Colonic mucosa (tissue), 4 donors: ENCODE data around the gene EEF2KMT. TPM values are rescaled to one million over a fixed set of nuclear protein-coding genes. Genes with fewer than 3 reads are reported as not detected.

ENCODE experiments used
- DNase-seq: peaks from one replicate; pipeline ENCODE4 v3.0.0-alpha.2; 2020
- H3K27ac ChIP-seq: fragments of 200-600 bp; one replicate; pipeline ENCODE4 v1.8.0; 2021
- H3K27me3 ChIP-seq: fragments of 200-600 bp; one replicate; pipeline ENCODE4 v1.8.0; 2021
- H3K36me3 ChIP-seq: fragments of 200-600 bp; one replicate; pipeline ENCODE4 v1.8.0; 2021
- H3K4me1 ChIP-seq: fragments of 200-600 bp; one replicate; pipeline ENCODE4 v1.8.0; 2021; ENCODE audit warnings: mild to moderate bottlenecking
- H3K4me3 ChIP-seq: fragments of 200-600 bp; one replicate; pipeline ENCODE4 v1.8.0; 2021
- H3K9ac ChIP-seq, 2 donors: one replicate each; pipeline ENCODE4 v1.7.0; 2013; ENCODE audit warnings: control low read depth in 2 of 2, low read depth in 2 of 2, low read length in 2 of 2
- H3K9me3 ChIP-seq: fragments of 200-600 bp; one replicate; pipeline ENCODE4 v1.8.0; 2021
- intact Hi-C: fragments of 100-400 bp; cut with DNase I; formaldehyde crosslinking; loops from one replicate; pipeline ENCODE4 v1.14.1; 2022
- total RNA-seq, 2 donors: library from RNA; stranded (reverse); fragmentation: NEBNext Ultra II Directional in 1 of 2; extraction: Animal tissue kit (Norgen Biotek cat#: 25700) in 1 of 2; gene quantifications; one replicate each; pipeline ENCODE4 v1.2.1, GENCODE V29; 2021
- TF ChIP-seq, protein P1 (sequence below): fragments of 200-600 bp; IDR thresholded peaks from one replicate; pipeline ENCODE4 v1.8.0; 2022; ENCODE audit warnings: antibody characterized with exemption, mild to moderate bottlenecking
- donor health status: healthy.
- donor health status: DM: no; HTN: no; CAD: no.
- donor health status: DM: no; HTN: no; CAD: no.

Gene EEF2KMT
- total RNA-seq, 2 donors from 2014 or later: 7.4 to 16.2 TPM

GRCh38 chr16:5035909-5036227 lies 61.7 kb downstream of the EEF2KMT start:
- Histone ChIP-seq H3K27ac (no peak overlapping the region), H3K9me3 (no peaks in the 10 kb centered on the region), H3K9ac (no peak overlapping the region), H3K27me3 (no peaks in the 10 kb centered on the region), H3K4me1 (peaks cover 7% of the 10 kb centered on the region), H3K4me3 (no peak overlapping the region), H3K36me3 (no peaks in the 10 kb centered on the region)
- TF ChIP-seq, protein P1, sequence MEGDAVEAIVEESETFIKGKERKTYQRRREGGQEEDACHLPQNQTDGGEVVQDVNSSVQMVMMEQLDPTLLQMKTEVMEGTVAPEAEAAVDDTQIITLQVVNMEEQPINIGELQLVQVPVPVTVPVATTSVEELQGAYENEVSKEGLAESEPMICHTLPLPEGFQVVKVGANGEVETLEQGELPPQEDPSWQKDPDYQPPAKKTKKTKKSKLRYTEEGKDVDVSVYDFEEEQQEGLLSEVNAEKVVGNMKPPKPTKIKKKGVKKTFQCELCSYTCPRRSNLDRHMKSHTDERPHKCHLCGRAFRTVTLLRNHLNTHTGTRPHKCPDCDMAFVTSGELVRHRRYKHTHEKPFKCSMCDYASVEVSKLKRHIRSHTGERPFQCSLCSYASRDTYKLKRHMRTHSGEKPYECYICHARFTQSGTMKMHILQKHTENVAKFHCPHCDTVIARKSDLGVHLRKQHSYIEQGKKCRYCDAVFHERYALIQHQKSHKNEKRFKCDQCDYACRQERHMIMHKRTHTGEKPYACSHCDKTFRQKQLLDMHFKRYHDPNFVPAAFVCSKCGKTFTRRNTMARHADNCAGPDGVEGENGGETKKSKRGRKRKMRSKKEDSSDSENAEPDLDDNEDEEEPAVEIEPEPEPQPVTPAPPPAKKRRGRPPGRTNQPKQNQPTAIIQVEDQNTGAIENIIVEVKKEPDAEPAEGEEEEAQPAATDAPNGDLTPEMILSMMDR: no peak
- no peak for DNase-seq
- intact Hi-C loops: no loop called here

Other genes with a start within 250 kb of the EEF2KMT start
- 10 to 100 TPM; 11.5 to 14.1 TPM for gene PPL, start 160.6 kb downstream of the EEF2KMT start, total RNA-seq
- 1 to 10 TPM in 1 of 2 donors, under 1 TPM in 1; 0.59 to 1.8 TPM for gene SEC14L5, start 139.5 kb downstream of the EEF2KMT start, total RNA-seq
- gene NAGPA, start 63.9 kb downstream of the EEF2KMT start, total RNA-seq: 10 to 100 TPM; 18.6 to 20.6 TPM
- gene C16orf89, start 31.8 kb downstream of the EEF2KMT start, total RNA-seq: 1 to 10 TPM; 1.6 to 3.6 TPM
- 10 to 100 TPM; 27.7 to 51.3 TPM for gene ALG1, start 26.0 kb downstream of the EEF2KMT start, total RNA-seq